ENCODE results near the gene APOBEC3F. TPM values are rescaled to one million over a fixed set of nuclear protein-coding genes. Genes with fewer than 3 reads are reported as not detected.
A peak's percentile ranks its signal among the peaks of the same experiment; 100 is the strongest.
"Not testable (repeated sequence)": the region's sequence is repeated elsewhere in the genome, so short reads cannot be mapped to it uniquely, and the experiment has no call there.

APOBEC3F gene
- total RNA-seq, 2 experiments from 2014 or later, result 20.7 to 25.0 TPM

DNA sequence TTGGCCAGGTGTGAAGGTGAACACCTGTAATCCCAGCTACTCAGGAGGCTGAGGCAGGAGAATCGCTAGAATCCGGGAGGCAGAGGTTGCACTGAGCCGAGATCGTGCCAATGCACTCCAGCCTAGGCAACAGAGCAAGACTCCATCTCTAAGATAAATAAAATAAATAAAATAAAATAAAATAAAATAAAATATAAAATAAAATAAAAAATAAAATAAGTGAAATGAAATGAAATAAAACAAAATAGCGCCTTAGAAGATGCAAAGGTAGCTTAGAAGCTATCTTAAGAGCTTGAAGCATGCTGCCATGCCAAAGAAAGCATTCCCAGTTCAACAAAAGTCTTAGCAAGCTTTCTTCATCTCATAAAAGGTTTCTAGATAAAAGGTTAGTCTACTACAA, 33.5 kb upstream of the APOBEC3F start:
- ChIA-PET POLR2A (no interaction called here), CTCF (interaction anchor here (0.7 to 8.2 kb wide), 14 partner anchors 12 to 239 kb away, joined by 3 to 130 read pairs (median 4); partner anchors contain the start of gene CBX6)
- H3K9me3 Mint-ChIP-seq, result no peaks in the 10 kb centered on the region
- peaks cover 5% of the 10 kb centered on the region for H3K4me1 Mint-ChIP-seq (ENCODE audit: low read depth)
- ATAC-seq (no peak), DNase-seq (no peak)
- no peak overlapping the region for H3K27ac Mint-ChIP-seq
- no peaks in the 10 kb centered on the region for H3K27me3 Mint-ChIP-seq
- H3K4me3 Mint-ChIP-seq, result no peak overlapping the region
- TF ChIP-seq, protein P1, sequence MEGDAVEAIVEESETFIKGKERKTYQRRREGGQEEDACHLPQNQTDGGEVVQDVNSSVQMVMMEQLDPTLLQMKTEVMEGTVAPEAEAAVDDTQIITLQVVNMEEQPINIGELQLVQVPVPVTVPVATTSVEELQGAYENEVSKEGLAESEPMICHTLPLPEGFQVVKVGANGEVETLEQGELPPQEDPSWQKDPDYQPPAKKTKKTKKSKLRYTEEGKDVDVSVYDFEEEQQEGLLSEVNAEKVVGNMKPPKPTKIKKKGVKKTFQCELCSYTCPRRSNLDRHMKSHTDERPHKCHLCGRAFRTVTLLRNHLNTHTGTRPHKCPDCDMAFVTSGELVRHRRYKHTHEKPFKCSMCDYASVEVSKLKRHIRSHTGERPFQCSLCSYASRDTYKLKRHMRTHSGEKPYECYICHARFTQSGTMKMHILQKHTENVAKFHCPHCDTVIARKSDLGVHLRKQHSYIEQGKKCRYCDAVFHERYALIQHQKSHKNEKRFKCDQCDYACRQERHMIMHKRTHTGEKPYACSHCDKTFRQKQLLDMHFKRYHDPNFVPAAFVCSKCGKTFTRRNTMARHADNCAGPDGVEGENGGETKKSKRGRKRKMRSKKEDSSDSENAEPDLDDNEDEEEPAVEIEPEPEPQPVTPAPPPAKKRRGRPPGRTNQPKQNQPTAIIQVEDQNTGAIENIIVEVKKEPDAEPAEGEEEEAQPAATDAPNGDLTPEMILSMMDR (IDR thresholded peaks at IDR 0.05), result no peak
- H3K36me3 Mint-ChIP-seq (ENCODE audit: low read depth), result no peaks in the 10 kb centered on the region
- intact Hi-C loops (cut with micrococcal nuclease), result loop anchor here (5.0 kb wide), 1 partner anchor 110 kb away; no protein-coding TSS in a partner anchor

DNA sequence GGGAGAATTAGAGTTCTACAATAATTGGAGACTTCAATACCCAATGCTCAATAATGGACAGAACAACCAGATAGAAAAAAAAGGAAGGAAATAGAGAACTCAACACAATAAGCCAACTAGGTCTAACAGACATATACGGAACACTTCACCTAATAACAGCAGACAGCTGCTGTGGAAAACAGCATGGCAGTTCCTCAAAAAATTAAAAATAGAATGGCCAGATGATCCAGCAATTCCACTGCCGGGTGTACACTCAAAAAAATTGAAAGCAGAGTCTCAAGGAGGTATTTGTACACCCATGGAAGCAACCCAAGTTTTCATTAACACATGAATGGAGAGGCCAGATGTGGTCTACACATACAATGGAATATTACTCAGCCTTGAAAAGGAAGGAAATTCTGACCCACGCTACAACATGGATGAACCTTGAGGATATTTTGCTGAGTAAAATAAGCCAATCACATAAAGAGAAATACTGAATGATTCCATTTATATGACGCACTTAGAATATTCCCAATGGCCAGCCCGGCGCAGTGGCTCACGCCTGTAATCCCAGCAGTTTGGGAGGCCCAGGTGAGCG, 32.3 kb upstream of the APOBEC3F start:
- ChIA-PET POLR2A (interaction anchor here (0.6 kb wide), 1 partner anchor 115 kb away, joined by 3 read pairs; no protein-coding TSS in a partner anchor), CTCF (interaction anchor here (1.2 to 8.2 kb wide), 5 partner anchors 71 to 147 kb away, joined by 3 to 130 read pairs (median 8); partner anchors contain the start of gene CBX6)
- not testable (repeated sequence) for H3K27ac Mint-ChIP-seq; H3K4me1 Mint-ChIP-seq (ENCODE audit: low read depth); H3K36me3 Mint-ChIP-seq (ENCODE audit: low read depth); DNase-seq; H3K4me3 Mint-ChIP-seq; H3K9me3 Mint-ChIP-seq; H3K27me3 Mint-ChIP-seq; ATAC-seq
- intact Hi-C loops (cut with micrococcal nuclease), result loop anchor here (5.0 kb wide), 1 partner anchor 109 kb away; no protein-coding TSS in a partner anchor

DNA sequence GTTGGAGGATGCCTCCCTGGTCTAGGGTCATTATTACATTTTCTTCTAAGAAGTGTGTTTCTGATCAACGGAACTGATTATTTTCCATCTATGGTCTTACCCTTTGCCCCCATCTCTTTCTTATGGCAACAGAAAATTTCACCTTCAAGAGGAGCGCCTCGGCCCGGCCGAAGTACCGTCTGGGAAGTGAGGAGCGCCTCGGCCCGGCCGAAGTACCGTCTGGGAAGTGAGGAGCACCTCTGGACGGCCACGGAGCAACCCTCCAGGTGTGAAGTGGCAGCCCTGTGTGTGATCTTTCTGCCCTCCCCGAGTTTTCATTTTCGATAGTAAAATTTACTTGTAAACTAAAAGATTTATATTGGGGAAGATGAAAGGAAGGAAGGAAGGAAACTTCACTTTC, 29.7 kb upstream of the APOBEC3F start:
- Mint-ChIP-seq H3K9me3 (no peaks in the 10 kb centered on the region), H3K27ac (no peak overlapping the region), H3K4me1 (ENCODE audit: low read depth) (peaks cover 14% of the 10 kb centered on the region), H3K36me3 (ENCODE audit: low read depth) (peaks cover 9% of the 10 kb centered on the region), H3K4me3 (no peak overlapping the region), H3K27me3 (no peaks in the 10 kb centered on the region)
- ChIA-PET CTCF (no interaction called here), POLR2A (no interaction called here)
- DNase-seq (no peak), ATAC-seq (no peak)
- TF ChIP-seq, protein P1 (IDR thresholded peaks at IDR 0.05), result no peak
- intact Hi-C loops (cut with micrococcal nuclease), result no loop called here

DNA sequence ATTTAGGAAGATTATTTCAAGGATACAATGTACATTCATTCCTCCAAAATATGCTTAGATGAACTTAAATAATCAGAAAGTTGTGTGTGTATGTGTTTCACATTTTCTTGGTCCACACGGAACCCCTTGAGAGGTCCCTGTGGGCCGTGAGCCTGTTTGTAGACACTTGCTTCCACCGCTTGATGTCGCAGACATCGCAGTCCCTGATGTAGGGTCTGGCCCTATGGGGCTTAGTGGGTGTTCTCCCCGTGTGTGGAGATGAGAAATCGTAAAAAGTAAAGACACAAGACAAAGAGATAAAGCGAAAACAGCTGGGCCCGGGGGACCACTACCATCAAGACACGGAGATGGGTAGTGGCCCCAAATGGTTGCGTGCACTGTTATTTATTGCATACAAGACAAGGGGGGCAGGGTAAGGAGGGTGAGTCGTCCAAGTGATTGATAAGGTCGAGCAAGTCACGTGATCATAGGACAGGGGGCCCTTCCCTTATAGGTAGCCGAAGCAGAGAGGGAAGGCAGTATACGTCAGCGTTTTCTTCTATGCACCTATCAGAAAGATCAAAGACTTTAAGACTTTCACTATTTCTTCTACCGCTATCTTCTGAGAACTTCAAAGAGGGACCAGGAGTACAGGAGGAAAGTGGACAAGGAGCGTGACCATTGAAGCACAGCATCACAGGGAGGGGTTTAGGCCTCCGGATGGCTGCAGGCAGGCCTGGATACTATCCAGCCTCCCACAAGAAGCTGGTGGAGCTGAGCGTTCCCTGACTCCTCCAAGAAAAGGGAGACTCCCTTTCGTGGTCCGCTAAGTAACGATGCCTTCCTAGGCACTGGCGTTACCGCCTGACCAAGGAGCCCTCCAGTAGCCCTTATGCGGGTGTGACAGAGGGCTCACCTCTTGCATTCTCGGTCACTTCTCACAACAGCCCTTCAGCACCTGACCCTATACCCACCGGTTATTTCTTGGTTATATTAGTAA, 27.8 kb upstream of the APOBEC3F start:
- DNase-seq (no peak), ATAC-seq (no peak)
- no peaks in the 10 kb centered on the region for H3K27me3 Mint-ChIP-seq
- CTCF ChIA-PET, result interaction anchor here (0.9 to 1.5 kb wide), 3 partner anchors 9 to 247 kb away, joined by 3 to 6 read pairs (median 3); no protein-coding TSS in a partner anchor
- H3K27ac Mint-ChIP-seq, result peak overlapping the region; percentile 63
- H3K4me3 Mint-ChIP-seq, result peak overlapping the region; percentile 30
- H3K9me3 Mint-ChIP-seq, result no peaks in the 10 kb centered on the region
- H3K36me3 Mint-ChIP-seq (ENCODE audit: low read depth), result peaks cover 15% of the 10 kb centered on the region
- intact Hi-C loops (cut with micrococcal nuclease), result no loop called here
- POLR2A ChIA-PET, result interaction anchor here (1.4 kb wide), 1 partner anchor 24 kb away, joined by 3 read pairs; no protein-coding TSS in a partner anchor
- TF ChIP-seq, protein P1 (IDR thresholded peaks at IDR 0.05), result no peak
- H3K4me1 Mint-ChIP-seq (ENCODE audit: low read depth), result peaks cover 24% of the 10 kb centered on the region

DNA sequence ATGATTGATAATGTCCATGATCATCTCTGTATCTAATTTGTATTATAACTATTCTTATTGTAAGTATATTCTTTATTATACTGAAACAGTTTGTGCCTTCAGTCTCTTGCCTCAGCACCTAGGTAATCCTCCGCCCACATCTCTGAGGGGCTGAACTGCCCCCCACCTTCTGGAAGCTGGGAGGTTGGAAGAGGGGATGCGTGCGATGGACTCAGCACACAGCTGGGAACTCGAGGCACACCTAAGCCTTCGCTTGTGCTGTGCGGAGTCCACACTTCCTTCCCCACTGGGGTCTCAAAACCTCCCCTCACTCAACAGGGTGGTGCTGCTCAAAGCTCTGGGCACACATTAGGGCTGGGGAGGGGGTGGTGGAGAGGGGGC, 27.1 kb upstream of the APOBEC3F start:
- ChIA-PET CTCF (interaction anchor here (0.9 to 1.5 kb wide), 4 partner anchors 8 to 247 kb away, joined by 3 to 6 read pairs (median 4); no protein-coding TSS in a partner anchor), POLR2A (interaction anchor here (1.4 kb wide), 1 partner anchor 24 kb away, joined by 3 read pairs; no protein-coding TSS in a partner anchor)
- H3K9me3 Mint-ChIP-seq; H3K27me3 Mint-ChIP-seq; DNase-seq; intact Hi-C loops (cut with micrococcal nuclease): not testable (repeated sequence)
- Mint-ChIP-seq H3K27ac (peak overlapping the region; percentile 97), H3K4me3 (peak overlapping the region; percentile 99), H3K36me3 (ENCODE audit: low read depth) (peaks cover 18% of the 10 kb centered on the region), H3K4me1 (ENCODE audit: low read depth) (peaks cover 27% of the 10 kb centered on the region)
- peak; percentile 4 for ATAC-seq

Data from activated CD8-positive, alpha-beta T cell treated with anti-CD3 and anti-CD28 coated beads for 36 hours (primary cell).